ENCODE measurements around the gene MED13L.

MED13L gene

DNA sequence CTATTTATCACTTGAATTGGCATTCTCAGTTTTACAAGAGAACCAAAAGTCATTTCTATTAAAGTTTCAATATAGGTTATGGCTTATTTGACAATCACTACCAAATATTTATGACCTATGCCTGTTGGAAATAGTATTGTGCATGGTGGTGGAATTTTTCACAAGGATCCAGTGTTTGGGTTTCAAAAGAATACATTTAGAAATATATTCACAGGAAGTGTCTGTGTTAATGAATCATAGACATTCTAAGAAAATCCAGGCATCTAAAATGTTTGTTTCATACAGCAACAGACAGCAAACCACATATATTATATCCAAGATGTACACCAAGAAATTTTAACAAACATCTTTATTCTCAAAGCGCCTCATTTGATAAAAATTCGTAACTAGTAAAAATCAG, 92.7 kb downstream of the MED13L start:
- no peak for DNase-seq (ENCODE audit: low read depth in 2 of 2)

DNA sequence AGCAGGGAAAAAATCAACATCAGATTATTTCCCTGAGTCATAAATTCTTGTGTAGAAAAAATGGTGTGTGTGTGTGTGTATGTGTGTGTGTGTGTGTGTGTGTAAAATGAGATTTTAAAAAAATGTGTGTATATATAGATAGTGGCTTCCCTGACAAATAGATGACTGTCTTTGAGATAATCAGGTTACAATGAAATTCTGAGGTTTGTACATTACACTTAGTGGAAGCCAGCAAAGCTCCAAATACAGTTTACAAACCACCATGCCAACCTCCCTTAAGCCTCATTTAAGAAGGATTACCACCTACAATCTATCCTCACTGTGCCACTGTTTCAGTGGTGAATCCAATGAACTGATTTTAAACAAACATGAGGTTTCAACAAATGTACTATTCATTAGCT, 93.8 kb downstream of the MED13L start:
- no peak for DNase-seq (ENCODE audit: low read depth in 2 of 2)

DNA sequence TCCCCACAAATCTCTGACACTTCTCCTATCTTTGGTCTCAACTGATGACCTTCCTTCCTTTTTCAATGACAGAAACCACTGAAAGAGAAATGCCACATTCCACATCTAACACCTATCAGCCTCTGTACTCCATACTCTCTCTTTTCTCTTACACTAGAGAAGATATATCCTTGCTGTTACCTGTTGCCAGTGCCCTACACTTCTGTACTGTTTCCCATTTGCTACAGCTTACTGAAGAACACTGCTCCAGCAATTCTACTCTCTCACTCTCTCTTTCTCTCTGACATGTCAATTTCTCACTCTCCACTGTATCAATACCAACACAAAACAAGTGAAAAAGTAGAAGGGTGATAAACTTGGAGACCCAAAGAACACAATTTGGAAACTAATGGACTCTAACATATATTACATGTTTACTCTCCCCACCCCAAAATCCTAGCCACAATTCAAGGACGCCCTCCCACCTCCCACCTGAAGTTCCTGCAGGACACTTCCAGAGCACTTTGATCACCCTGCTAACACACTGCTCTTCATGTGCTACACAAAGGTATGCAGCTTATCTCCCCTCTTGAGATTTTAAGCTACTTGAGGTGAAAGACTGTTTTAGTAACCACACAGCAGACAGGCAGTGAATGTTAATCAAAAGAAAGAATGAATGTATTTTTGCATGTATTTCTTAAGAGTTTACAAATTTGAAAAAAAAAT, 95.0 kb downstream of the MED13L start:
- no peak for DNase-seq (ENCODE audit: low read depth in 2 of 2)

DNA sequence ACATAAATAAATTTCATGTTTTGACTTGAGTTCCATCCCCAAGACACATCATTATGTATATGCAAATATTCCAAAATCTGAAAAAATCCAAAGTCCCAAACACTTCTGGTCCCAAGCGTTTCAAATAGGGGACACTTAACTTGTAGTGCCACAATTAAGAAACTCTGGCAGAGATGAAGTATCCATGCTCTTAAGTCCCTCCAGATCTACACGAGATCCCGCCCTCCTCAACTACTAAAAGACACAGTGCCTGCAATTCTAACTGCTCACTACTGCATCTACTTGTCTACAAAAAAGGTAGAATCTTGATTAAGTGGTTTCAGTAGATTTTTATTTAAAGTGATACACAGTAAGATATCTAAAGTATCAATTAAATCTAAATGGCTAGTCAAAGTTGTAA, 97.0 kb downstream of the MED13L start:
- DNase-seq (ENCODE audit: low read depth in 2 of 2), result no peak

DNA sequence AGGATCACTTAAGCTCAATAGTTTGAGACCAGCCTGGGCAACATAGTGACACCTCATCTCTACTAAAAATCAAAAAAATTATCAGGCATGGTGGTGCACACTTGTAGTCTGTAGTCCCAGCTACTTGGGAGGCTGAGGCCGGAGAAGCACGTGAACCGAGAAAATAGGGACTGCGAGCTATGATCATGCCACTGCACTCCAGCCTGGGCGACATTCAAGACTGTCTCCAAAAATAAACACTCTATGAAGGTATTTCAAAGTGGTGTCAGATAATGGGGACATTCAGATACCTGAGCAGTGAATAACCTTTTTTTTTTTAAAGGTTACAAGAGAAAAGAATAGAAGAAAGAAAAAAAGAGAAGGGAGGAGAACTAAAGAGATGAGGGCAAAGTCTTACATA, 98.1 kb downstream of the MED13L start:
- no peak for DNase-seq (ENCODE audit: low read depth in 2 of 2)

DNA sequence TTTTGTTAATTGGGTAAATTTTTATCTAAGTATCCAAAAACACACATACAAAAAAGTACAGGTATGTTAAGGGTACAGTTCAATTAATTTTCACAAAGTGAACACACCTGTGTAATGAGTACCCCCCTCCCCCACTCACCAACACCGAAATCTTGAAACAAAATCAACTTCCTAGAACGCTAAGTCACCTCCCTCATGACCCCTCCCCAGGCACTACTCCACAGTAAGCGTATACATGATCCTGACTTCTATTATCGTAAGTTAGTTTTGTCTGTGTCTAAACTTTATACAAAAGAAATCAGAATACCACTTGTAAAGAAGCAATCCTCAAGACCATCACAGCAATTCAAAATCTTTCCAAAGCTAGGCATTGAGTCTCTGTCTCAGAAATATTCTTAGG, 100.5 kb downstream of the MED13L start:
- no peak for DNase-seq (ENCODE audit: low read depth in 2 of 2)

DNA sequence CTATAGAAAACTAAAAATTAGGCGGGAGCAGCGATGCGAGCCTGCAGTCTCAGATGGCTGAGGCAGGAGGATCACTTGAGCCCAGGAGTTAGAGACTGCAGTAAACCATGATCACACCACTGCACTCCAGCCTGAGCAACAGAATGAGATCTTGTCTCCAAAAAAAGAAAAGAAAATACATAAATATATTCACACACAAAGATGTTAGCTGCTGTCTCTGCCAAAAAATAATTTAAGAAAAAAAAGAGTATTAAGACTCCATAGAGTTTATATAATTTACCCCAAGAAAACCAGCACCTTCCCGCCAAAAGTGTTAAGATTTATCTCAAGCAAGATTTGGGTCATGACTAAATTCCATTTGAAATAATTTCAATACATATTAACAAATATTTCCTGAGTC, 102.6 kb downstream of the MED13L start:
- no peak for DNase-seq (ENCODE audit: low read depth in 2 of 2)

DNA sequence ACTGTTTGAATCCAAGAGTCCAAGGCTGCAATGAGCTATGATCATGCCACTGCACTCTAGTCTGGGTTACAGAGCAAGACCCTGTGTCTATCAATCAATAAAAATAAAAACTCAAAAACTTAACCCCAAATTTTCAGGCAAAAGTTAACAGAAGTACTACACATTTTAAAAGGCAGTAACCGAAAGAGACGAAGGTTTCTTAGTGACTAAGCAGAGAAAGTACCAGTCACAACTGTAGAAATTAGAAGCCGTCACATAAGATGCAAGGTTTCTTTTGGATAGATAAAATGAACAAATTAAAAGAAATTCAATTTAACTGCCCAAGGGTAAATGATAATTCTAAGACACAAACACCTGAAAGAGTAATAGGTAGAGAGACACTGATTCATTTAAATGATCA, 103.5 kb downstream of the MED13L start:
- no peak for DNase-seq (ENCODE audit: low read depth in 2 of 2)

DNA sequence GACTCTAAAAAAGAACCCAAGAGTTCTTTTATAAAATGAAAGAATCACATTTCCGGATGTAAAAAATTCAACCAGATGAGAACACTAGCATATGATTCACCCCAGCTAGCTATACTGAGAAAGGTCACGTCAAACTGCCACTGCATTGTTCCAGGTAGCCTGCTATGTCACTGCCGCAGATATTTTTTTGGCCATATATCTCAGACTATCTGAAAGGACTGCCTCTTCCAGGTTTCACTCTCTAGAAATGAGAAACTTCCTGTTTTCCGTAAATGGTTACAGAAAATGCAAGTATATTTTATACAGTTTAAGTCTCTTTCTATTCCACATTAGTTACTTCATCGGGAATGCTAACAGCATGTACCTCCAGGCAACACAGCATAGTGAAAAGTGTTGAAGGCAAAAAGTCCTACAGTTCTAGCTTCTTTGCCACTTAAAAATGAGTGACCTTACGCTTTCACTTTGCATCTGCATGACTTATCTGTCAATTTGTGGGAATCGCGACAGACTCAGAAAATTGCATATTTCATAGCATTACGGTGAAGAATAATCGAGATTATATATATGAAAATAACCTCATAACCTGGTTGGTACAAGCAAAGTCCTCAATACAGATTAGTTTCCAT, 105.2 kb downstream of the MED13L start:
- DNase-seq (ENCODE audit: low read depth in 2 of 2), result no peak

DNA sequence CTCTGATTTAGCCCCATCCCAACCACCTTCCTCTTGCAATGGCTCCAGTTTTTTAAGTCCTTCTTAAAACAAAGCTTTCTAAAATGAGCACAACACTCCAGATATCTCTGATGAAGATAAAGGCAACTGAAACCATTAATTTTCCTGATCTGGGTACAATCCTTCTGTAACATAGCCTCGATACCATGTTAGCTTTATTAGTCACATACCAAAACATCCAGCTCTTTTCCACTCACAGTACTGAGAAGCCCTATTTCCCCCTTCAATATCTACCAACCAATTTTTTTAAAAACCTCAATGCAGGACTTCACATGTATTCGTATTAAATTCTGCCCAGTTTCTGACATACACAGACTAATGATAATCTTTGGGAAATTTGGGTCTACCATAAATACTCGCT, 105.9 kb downstream of the MED13L start:
- DNase-seq (ENCODE audit: low read depth in 2 of 2), result no peak

DNA sequence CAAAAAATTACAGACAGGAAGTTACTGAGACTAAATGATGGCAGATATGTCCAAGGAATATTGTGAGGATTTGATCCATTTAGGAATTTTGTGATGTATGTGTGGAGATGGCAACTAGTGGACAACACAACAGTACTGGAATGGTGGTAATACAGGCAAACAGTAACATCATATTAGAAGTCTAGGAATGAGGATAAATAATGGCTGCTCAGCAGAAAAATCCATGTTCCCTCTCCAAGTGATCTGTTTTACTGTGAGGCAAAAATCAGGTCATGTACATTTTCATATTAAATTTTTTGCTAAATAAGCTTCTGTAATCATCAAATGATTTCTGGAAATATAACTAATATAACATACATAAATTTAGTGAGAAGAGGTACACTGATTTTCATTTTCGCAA, 108.4 kb downstream of the MED13L start:
- DNase-seq (ENCODE audit: low read depth in 2 of 2), result no peak

DNA sequence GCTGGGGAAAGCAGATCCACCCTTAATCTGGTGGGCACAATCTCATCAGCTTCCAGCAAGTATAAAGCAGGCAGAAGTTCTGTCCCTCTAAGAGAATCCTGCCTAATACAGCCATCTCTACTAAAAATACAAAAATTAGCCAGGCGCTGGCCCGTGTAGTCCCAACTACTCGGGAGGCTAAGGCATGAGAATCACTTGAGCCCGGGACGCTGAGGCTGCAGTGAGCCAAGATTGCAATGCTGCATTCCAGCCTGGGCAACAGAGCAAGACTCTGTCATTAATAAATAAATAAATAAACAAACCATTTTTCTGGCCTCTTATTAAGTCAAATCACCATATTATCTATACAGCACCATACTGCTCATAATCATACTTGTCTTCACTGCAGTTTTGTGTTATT, 111.2 kb downstream of the MED13L start:
- DNase-seq (ENCODE audit: low read depth in 2 of 2), result no peak

DNA sequence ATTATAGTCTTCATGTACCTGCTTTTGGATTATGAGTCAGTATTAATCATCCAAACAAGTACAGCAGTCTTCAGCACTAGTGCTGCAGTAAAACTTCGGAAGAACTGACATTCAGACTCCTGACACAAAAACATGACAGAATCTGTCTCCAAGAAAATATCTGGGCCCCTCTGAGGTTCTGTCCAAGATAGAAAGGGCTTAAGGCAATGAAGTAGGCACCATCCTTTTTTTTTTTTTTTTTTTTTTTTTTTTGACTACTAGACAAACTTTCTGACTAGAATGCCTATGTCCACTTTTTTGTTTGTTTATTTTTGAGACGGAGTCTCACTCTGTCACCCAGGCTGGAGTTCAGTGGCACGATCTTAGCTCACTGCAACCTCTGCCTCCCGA, 112.5 kb downstream of the MED13L start:
- no peak for DNase-seq (ENCODE audit: low read depth in 2 of 2)

DNA sequence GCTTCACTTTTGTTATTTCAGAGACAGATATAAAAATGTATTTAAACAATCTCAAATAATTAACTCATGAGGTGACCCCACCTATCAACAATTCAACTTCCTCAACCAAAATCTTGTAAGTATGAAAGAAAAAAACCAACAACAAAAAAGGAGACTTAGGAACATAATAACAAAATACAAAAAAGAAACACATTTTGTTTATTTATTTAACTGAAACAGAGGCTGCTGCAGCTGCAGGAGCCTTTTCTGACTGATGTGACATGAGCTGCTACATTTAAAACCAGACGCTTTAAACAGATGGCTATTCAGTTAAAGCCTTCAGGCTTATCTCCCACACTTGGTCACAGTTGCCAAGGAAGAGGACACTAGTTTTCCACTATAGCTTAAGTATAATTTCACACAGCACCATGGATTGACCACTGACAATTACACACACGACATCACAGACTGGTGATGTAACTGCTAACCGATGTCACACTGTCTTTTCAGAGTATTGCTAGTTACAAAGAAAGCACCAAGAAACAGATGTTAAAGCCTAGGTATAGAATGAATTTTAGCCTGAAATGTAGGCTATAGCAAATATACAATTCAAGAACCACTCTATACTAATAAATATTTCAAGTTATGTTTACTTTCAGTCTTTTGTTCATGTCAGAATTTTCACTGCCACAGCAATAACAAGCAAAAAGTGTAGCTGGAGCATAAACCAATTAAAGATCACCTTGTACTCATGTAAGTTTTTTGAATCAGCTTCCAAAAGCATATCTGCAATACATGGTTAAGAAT, 113.0 kb downstream of the MED13L start:
- no peak for DNase-seq (ENCODE audit: low read depth in 2 of 2)

DNA sequence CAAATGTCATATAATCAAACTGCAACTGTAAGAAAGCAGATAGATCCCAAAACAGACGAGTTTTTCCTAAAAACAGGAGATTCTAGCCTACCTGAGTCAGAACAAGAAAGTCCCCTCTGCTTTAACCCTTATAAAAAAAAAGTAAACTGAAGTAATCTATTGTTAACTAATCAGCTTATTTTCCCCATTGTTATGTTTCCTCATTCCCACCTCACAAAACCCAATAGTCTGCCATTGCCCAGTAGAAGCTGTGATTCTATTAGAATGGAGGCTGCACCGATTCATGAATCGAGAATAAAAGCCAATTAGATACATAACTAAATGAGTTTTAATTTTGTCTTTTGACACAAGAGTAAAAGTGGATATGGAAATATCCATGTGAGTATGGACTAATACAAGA, 115.4 kb downstream of the MED13L start:
- DNase-seq (ENCODE audit: low read depth in 2 of 2), result no peak

DNA sequence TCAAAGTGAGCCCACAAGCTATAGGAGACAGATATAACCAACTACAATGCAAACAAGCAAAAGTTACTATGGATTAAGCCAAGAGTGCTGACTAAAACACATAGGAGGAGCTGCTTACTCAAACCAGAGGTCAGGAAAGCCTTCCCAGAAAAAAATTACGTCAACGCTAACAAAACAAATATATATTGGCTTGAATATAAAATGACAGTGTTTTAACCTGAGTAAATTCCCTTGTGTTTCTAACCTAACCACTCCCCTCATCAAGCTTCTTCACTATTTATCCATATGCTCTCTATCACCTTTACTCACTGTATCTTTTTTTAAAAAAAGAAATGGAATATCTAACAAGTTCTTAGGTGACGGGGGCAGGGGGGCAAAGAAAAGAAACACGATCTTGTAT, 115.9 kb downstream of the MED13L start:
- no peak for DNase-seq (ENCODE audit: low read depth in 2 of 2)

DNA sequence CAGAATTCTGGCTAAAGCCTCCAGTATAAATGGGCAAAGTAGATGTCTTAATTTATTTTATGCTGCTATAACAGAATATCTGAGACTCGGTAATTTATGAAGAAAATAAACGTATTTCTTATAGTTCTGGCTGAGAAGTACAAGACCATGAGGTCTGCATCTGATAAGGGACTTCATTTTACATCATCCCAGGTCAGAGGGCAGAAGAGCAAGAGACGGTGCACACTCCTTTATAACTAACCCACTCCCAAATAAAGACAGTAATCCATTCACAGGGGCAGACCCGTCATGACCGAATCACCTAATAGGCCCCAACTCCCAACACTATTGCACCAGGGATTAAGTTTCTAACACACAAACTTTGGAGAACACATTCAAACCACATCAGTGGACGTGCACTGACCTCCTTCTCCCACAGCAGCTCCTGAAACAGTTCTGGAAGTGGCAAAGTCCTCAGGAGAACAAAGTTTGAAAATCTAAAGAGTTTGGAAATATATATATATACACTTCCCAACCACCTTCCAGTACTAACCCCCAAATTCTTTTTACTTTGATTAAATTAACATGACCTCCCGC, 116.5 kb downstream of the MED13L start:
- DNase-seq (ENCODE audit: low read depth in 2 of 2), result no peak

DNA sequence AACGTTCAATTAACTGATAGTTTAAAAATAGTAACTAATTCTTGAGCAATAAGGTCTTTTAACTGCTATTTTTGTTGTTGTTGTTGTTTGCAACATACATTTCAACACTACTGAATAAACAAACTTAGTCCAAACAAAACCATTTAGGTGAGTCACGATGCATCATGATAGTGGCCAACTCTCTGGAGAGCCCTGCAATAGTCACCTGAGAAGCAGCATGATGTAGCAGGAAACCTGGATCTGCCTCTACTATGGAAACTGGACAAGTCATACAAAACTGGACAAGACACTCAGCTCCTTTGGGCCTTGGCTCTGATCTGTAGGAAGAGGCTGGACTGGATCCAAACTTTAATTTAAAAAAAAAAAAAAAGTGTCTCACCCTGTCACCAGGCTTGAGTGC, 117.3 kb downstream of the MED13L start:
- no peak for DNase-seq (ENCODE audit: low read depth in 2 of 2)

DNA sequence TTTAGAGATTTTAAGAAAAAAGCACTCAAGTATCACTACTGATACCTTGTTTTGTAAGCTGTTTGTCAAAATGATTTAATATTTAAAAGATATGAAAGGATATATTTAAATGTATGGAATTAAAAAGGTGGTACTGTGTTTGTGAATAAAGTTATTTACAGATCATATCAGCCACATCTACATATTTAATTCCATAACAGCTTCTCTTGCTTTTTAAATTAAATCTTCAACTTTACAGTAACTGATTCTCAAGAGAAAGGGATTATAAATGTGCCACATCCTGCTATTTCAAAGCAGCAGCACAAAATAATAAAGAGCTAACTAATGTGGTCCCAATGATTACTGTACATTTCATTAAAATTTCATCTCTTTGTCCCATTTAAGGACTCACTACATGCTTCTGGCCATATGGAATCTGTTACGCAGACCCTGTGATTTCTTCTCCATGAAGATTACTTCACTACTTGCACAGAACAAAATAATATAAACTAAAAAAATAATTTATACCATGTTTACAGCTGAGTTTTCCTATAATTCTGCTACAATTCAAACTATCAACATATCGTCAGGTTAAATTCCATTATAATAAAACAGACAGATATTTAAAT, 117.8 kb downstream of the MED13L start:
- DNase-seq (ENCODE audit: low read depth in 2 of 2), result no peak

DNA sequence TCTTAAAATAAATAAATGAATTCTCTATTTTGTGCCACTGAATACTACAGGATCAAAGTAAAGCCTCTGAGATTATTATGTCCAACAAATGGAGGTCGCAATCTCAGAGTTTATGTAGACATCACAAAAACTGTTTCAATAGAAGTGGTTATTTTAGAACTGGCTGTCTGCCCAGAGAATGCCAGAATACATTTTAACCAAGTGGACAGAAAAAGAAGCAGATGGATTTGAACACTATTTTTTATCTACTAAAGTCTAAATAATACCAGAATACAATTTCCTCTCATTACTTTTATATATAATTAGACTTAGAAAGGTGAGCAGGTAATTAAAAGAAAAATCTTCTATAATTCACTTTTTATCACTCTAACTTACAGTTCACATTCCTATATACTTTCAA, 118.3 kb downstream of the MED13L start:
- no peak for DNase-seq (ENCODE audit: low read depth in 2 of 2)

DNA sequence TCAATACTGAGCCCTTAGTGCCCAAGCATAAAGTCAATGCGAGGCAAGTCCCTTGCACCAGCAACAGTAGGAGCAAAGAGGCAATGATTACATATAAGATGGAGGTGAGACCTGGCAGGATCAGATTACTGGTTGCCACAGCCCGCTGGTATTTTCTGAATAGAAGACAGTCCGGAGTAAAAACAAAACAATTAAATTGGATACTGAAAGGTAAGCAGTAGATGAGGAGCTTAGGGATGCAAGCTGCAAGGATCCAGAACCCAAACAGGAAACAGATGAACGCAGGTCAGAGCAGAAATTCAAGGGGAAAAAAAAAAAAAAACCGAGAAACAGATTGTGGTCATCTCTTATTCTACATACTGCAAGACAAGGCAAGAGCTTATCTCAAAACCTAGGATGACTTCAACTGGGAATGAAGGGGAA, 119.6 kb downstream of the MED13L start:
- DNase-seq (ENCODE audit: low read depth in 2 of 2), result no peak

DNA sequence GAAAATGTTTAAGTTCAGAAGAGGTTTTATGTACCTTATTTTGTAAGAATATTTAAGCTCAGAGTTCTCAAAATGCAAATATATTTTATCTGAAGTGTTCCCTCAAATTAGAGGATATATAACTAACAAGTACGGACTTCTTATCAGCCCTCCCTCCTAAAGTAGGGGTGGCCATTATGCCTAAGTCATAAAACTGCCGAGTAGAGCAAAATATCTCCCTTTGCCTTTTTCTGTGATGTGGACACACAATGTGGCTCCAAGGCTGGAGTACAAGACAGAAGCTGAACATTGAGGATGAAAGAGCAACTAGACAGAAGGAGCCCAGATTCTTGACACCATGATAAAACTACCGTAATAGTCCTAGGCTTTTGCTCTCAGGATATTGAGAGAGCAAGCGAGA, 120.9 kb downstream of the MED13L start:
- no peak for DNase-seq (ENCODE audit: low read depth in 2 of 2)

Data from stimulated activated CD4-positive, alpha-beta T cell treated with anti-CD3 and anti-CD28 coated beads, Interleukin-1b, Interleukin-23, amount 100 ng/mL, for 1 hour (primary cell).